ENCODE data around the gene FBLIM1. TPM values are rescaled to one million over a fixed set of nuclear protein-coding genes. Genes with fewer than 3 reads are reported as not detected.

The FBLIM1 gene
- total and polyA plus RNA-seq, 9 donors: 39.0 to 160 (median 67.6) TPM

- Histone ChIP-seq H3K27ac (no peak overlapping the region), H3K4me3 (no peak overlapping the region), H3K36me3 (no peaks in the 10 kb centered on the region), H3K9me3 (no peaks in the 10 kb centered on the region), H3K27me3 (no peaks in the 10 kb centered on the region), H3K4me1 (ENCODE audit: insufficient read depth) (peaks cover 1% of the 10 kb centered on the region)
- intact Hi-C loops (cut with DNase I): no loop called here
- 93 to 95% (median 94%) methylated on average over 7 of the region's 7 CpGs for WGBS, 3 donors
- no peak for DNase-seq
- TF ChIP-seq EP300 (IDR thresholded peaks at IDR 0.05): no peak
- no peak for TF ChIP-seq POLR2A (IDR thresholded peaks at IDR 0.05)
- TF ChIP-seq CTCF (IDR thresholded peaks at IDR 0.05): no peak
These were observed 9.8 kb downstream of the FBLIM1 start for GRCh38 chr1:15768388-15768787.

DNA sequence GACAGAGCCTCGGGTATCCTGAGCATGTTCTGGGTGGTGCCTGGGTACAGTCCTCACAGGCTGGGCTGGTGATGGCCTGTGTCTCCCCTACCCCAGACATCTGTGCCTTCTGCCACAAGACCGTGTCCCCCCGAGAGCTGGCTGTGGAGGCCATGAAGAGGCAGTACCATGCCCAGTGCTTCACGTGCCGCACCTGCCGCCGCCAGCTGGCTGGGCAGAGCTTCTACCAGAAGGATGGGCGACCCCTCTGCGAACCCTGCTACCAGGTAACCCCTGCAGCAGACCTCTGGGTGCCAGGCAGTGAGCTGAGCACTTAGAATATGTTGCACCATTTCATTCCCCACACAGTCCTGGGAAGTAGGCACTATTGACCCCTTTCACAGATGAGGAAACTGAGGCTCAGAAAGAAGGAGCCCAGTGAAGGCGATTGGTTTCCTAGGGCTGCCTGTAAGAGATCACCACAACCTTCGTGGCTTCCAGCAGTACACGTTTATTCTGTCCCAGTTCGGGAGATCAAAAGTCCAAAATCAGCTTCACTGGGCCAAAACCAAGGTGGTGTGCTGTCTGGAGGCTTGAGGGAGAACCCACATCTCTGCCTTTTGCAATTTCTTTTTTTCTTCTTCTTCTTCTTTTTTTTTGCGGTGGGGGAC lies 11.8 kb downstream of the FBLIM1 start:
- no peak for TF ChIP-seq EP300 (IDR thresholded peaks at IDR 0.05)
- intact Hi-C loops (cut with DNase I): no loop called here
- H3K4me3 ChIP-seq: no peak overlapping the region
- 83 to 91% (median 87%) methylated on average over 14 of the region's 14 CpGs for WGBS, 3 donors
- no peaks in the 10 kb centered on the region for H3K4me1 ChIP-seq (ENCODE audit: insufficient read depth)
- no peak for DNase-seq
- no peak overlapping the region for H3K27ac ChIP-seq
- H3K36me3 ChIP-seq: no peaks in the 10 kb centered on the region
- no peaks in the 10 kb centered on the region for H3K27me3 ChIP-seq
- no peaks in the 10 kb centered on the region for H3K9me3 ChIP-seq

GRCh38 chr1:15771836-15772515 lies 13.4 kb downstream of the FBLIM1 start:
- H3K27ac ChIP-seq: no peak overlapping the region
- H3K36me3 ChIP-seq: no peaks in the 10 kb centered on the region
- H3K9me3 ChIP-seq: no peaks in the 10 kb centered on the region
- WGBS, 3 donors: 19 to 48% (median 33%) methylated on average over 6 of the region's 6 CpGs
- no peak for TF ChIP-seq POLR2A (IDR thresholded peaks at IDR 0.05)
- no peak for TF ChIP-seq CTCF (IDR thresholded peaks at IDR 0.05)
- TF ChIP-seq EP300 (IDR thresholded peaks at IDR 0.05): no peak
- H3K27me3 ChIP-seq: no peaks in the 10 kb centered on the region
- DNase-seq: peak in 1 of 5 donors; percentile 39
- H3K4me3 ChIP-seq: no peak overlapping the region
- no peaks in the 10 kb centered on the region for H3K4me1 ChIP-seq (ENCODE audit: insufficient read depth)
- intact Hi-C loops (cut with DNase I): no loop called here

- TF ChIP-seq CTCF (IDR thresholded peaks at IDR 0.05) (no peak), POLR2A (IDR thresholded peaks at IDR 0.05) (no peak), EP300 (IDR thresholded peaks at IDR 0.05) (no peak)
- H3K9me3 ChIP-seq: no peaks in the 10 kb centered on the region
- 63 to 70% (median 68%) methylated on average over 2 of the region's 2 CpGs for WGBS, 3 donors
- no peaks in the 10 kb centered on the region for H3K27me3 ChIP-seq
- no peak for DNase-seq
- intact Hi-C loops (cut with DNase I): no loop called here
- no peaks in the 10 kb centered on the region for H3K36me3 ChIP-seq
- H3K4me1 ChIP-seq (ENCODE audit: insufficient read depth): no peaks in the 10 kb centered on the region
- H3K4me3 ChIP-seq: no peak overlapping the region
- no peak overlapping the region for H3K27ac ChIP-seq
These were observed 17.1 kb downstream of the FBLIM1 start for GRCh38 chr1:15775706-15776105.
